NOMO-1 (cell line): ENCODE results near the gene ATP8A2.
"Not testable (repeated sequence)": the region's sequence is repeated elsewhere in the genome, so short reads cannot be mapped to it uniquely, and the experiment has no call there.

Source experiments
- DNase-seq, 2 experiments: peaks; one replicate each; lab custom pipeline; 2025; ENCODE audit not compliant: unreplicated experiment in 2 of 2; lab: John Stamatoyannopoulos, UW

ATP8A2 gene

GRCh38 chr13:25939961-25940687 is 568.4 kb downstream of the ATP8A2 start:
- DNase-seq: no peak

GRCh38 chr13:25943081-25943480 is 571.3 kb downstream of the ATP8A2 start:
- peak in 1 of 2 experiments; percentile 44 for DNase-seq

- DNase-seq: peak in 1 of 2 experiments; percentile 74
These were observed 571.9 kb downstream of the ATP8A2 start for GRCh38 chr13:25943658-25944057.

GRCh38 chr13:25945596-25945995 is 573.8 kb downstream of the ATP8A2 start:
- no peak for DNase-seq

GRCh38 chr13:25946321-25946720 is 574.5 kb downstream of the ATP8A2 start:
- DNase-seq: no peak

- no peak for DNase-seq
These were observed 577.1 kb downstream of the ATP8A2 start for GRCh38 chr13:25948910-25949309.

- no peak for DNase-seq
These were observed 580.1 kb downstream of the ATP8A2 start for GRCh38 chr13:25951831-25952230.

GRCh38 chr13:25954080-25954479 is 582.3 kb downstream of the ATP8A2 start:
- DNase-seq: not testable (repeated sequence)

GRCh38 chr13:25954943-25955342 is 583.2 kb downstream of the ATP8A2 start:
- DNase-seq: not testable (repeated sequence)

GRCh38 chr13:25958986-25959385 is 587.2 kb downstream of the ATP8A2 start:
- DNase-seq: no peak

- no peak for DNase-seq
These were observed 589.5 kb downstream of the ATP8A2 start for GRCh38 chr13:25961294-25961693.

- no peak for DNase-seq
These were observed 591.9 kb downstream of the ATP8A2 start for GRCh38 chr13:25963674-25964073.

- DNase-seq: no peak
These were observed 593.8 kb downstream of the ATP8A2 start for GRCh38 chr13:25965596-25965995.

GRCh38 chr13:25966086-25966485 is 594.3 kb downstream of the ATP8A2 start:
- no peak for DNase-seq

- no peak for DNase-seq
These were observed 595.4 kb downstream of the ATP8A2 start for GRCh38 chr13:25967144-25967543.

- no peak for DNase-seq
These were observed 599.3 kb downstream of the ATP8A2 start for GRCh38 chr13:25971047-25971446.

GRCh38 chr13:25971459-25972145 is 599.8 kb downstream of the ATP8A2 start:
- no peak for DNase-seq

GRCh38 chr13:25973085-25973484 is 601.3 kb downstream of the ATP8A2 start:
- no peak for DNase-seq

GRCh38 chr13:25973576-25973975 is 601.8 kb downstream of the ATP8A2 start:
- DNase-seq: no peak

- peak in 1 of 2 experiments; percentile 2 for DNase-seq
These were observed 605.4 kb downstream of the ATP8A2 start for GRCh38 chr13:25977216-25977615.

GRCh38 chr13:25977671-25978070 is 605.9 kb downstream of the ATP8A2 start:
- no peak for DNase-seq

GRCh38 chr13:25978961-25979360 is 607.2 kb downstream of the ATP8A2 start:
- DNase-seq: no peak
